Panc1 (cell line): ENCODE data around the gene MARK2. TPM values are rescaled to one million over a fixed set of nuclear protein-coding genes. Genes with fewer than 3 reads are reported as not detected.
A peak's percentile ranks its signal among the peaks of the same experiment; 100 is the strongest.

Source experiments
- ATAC-seq: fragments of 200-7000 bp; cut with Tn5 transposase; 2 replicates; pipeline ENCODE4 v1.9.1; 2020; ENCODE audit warnings: mild to moderate bottlenecking, moderate library complexity
- BruUV-seq: library from RNA; stranded (reverse); fragments of 400-500 nt; replicated peaks from 2 replicates; lab custom pipeline; 2021; lab: Mats Ljungman, UMichigan
- CTCF ChIA-PET: fragments of 300-600 bp; sonication (Branson Sonifier 250); formaldehyde crosslinking; loops from one replicate; lab custom pipeline; 2022; ENCODE audit warnings: antibody characterized with exemption; lab: Charles Lee
- POLR2A ChIA-PET: fragments of 300-600 bp; sonication (Branson Sonifier 250); formaldehyde crosslinking; loops from one replicate; lab custom pipeline; 2022; ENCODE audit warnings: antibody characterized with exemption; lab: Charles Lee
- DNase-seq: peaks from one replicate; pipeline ENCODE4 v3.0.0-alpha.2; 2010; ENCODE audit warnings: low read depth, low spot score
- H3K27ac ChIP-seq: 2 replicates; pipeline ENCODE4 v1.5.1; 2011; ENCODE audit warnings: mild to moderate bottlenecking, low read length, inconsistent platforms
- H3K27me3 ChIP-seq: fragments of 200-500 bp; sonication (Bioruptor generic); 2 replicates; pipeline ENCODE4 v1.6.0; 2014; ENCODE audit warnings: low read length, inconsistent platforms; ENCODE audit not compliant: control insufficient read depth, insufficient read depth
- H3K36me3 ChIP-seq: fragments of 200-500 bp; sonication (Bioruptor generic); 2 replicates; pipeline ENCODE4 v1.5.1; 2014; ENCODE audit warnings: inconsistent platforms, mild to moderate bottlenecking, low read length, moderate library complexity; ENCODE audit not compliant: control insufficient read depth, insufficient read depth
- H3K4me1 ChIP-seq: 2 replicates; pipeline ENCODE4 v1.5.1; 2011; ENCODE audit warnings: inconsistent platforms, mild to moderate bottlenecking, low read length, moderate library complexity; ENCODE audit not compliant: control insufficient read depth, insufficient read depth
- H3K4me3 ChIP-seq, 2 experiments: 2 replicates each; pipeline ENCODE4 v1.5.1; 2011 to 2012; ENCODE audit warnings: low read depth in 2 of 2, low read length in 2 of 2, mild to moderate bottlenecking in 2 of 2, inconsistent platforms in 1 of 2, moderate library complexity in 1 of 2
- H3K9me3 ChIP-seq: fragments of 200-500 bp; sonication (Bioruptor generic); 2 replicates; pipeline ENCODE4 v1.5.1; 2014; ENCODE audit warnings: low read depth, mild to moderate bottlenecking, inconsistent platforms, low read length, moderate library complexity; ENCODE audit not compliant: control insufficient read depth, insufficient read depth
- CTCF ChIP-seq: fragments of 450-650 bp; IDR thresholded peaks from 2 replicates; pipeline ENCODE4 v1.5.1; 2017; ENCODE audit warnings: mild to moderate bottlenecking
- POLR2AphosphoS5 ChIP-seq: IDR thresholded peaks from 2 replicates; pipeline ENCODE4 v1.6.1; 2012; ENCODE audit warnings: mild to moderate bottlenecking, low read depth, low read length, moderate library complexity
- REST ChIP-seq, 2 experiments: IDR thresholded peaks; 2 replicates each; pipeline ENCODE4 v1.6.1; 2011 to 2012; ENCODE audit warnings: low read depth in 2 of 2, control low read depth in 1 of 2, low read length in 1 of 2, mild to moderate bottlenecking in 1 of 2, moderate library complexity in 1 of 2; ENCODE audit not compliant: insufficient read depth in 1 of 2
- SIN3A ChIP-seq: IDR thresholded peaks from 2 replicates; pipeline ENCODE4 v1.6.1; 2012; ENCODE audit warnings: low read depth, mild to moderate bottlenecking, low read length, moderate library complexity, borderline replicate concordance; ENCODE audit not compliant: insufficient read depth
- in situ Hi-C: cut with HindIII; loops from 2 replicates; pipeline ENCODE4 v1.10.0; 2016; ENCODE audit warnings: low sequenced_read_pairs, low pct_unique_long_range_greater_than_20kb
- intact Hi-C: fragments of 100-400 bp; cut with micrococcal nuclease; formaldehyde crosslinking; loops from one replicate; pipeline ENCODE4 v1.10.0; 2022; ENCODE audit not compliant: unreplicated experiment
- total RNA-seq: library from RNA; stranded (reverse); gene quantifications from one replicate; pipeline ENCODE4 v1.2.1, GENCODE V29; 2021; ENCODE audit not compliant: unreplicated experiment

The MARK2 gene
- total RNA-seq, 1 experiment from 2014 or later: 41.1 TPM

GRCh38 chr11:63909591-63910506 is 70.9 kb downstream of the MARK2 start:
- Histone ChIP-seq H3K27ac (no peak overlapping the region), H3K27me3 (no peaks in the 10 kb centered on the region), H3K4me1 (peaks cover 9% of the 10 kb centered on the region), H3K36me3 (peaks cover 2% of the 10 kb centered on the region; the same call in 1 of the 2 replicates), H3K4me3 (no peak overlapping the region), H3K9me3 (no peaks in the 10 kb centered on the region)
- ATAC-seq (peak; percentile 32; the same call in 1 of the 2 replicates), DNase-seq (no peak)
- ChIA-PET POLR2A (interaction anchor here (0.5 kb wide), 1 partner anchor 1431 kb away, joined by 10 read pairs; no protein-coding TSS in a partner anchor), CTCF (no interaction called here)
- intact Hi-C loops: no loop called here
- in situ Hi-C loops: no loop called here
- no TSS peak for BruUV-seq
- TF ChIP-seq POLR2AphosphoS5: 0 out of 2 replicates have a peak, but pooled peaks have one; percentile 19
- no peak for TF ChIP-seq REST (IDR thresholded peaks at IDR 0.05; ENCODE audit: insufficient read depth in 1 of 2, low read depth in 2 of 2, low read length in 1 of 2)

GRCh38 chr11:63910675-63911074 is 71.8 kb downstream of the MARK2 start:
- H3K36me3 ChIP-seq: peaks cover 2% of the 10 kb centered on the region; the same call in 1 of the 2 replicates
- CTCF ChIA-PET: interaction anchor here (0.6 to 0.7 kb wide), 2 partner anchors 72 to 239 kb away, joined by 3 read pairs; partner anchors contain the start of gene MARK2
- in situ Hi-C loops: no loop called here

More at GRCh38 chr11:63910675-63911074, 71.8 kb downstream of the MARK2 start:
- POLR2A ChIA-PET: interaction anchor here (0.5 kb wide), 1 partner anchor 149 kb away, joined by 4 read pairs; no protein-coding TSS in a partner anchor
- peaks cover 10% of the 10 kb centered on the region for H3K4me1 ChIP-seq
- no peaks in the 10 kb centered on the region for H3K27me3 ChIP-seq
- intact Hi-C loops: no loop called here
- no peaks in the 10 kb centered on the region for H3K9me3 ChIP-seq
- no peak overlapping the region for H3K27ac ChIP-seq
- no TSS peak for BruUV-seq
- ATAC-seq: no peak
- H3K4me3 ChIP-seq: no peak overlapping the region
- TF ChIP-seq SIN3A (no peak), REST (IDR thresholded peaks at IDR 0.05; ENCODE audit: insufficient read depth in 1 of 2, low read depth in 2 of 2, low read length in 1 of 2) (no peak), CTCF (no peak)
- DNase-seq: no peak
